ENCODE results near the gene CHD5. TPM values are rescaled to one million over a fixed set of nuclear protein-coding genes. Genes with fewer than 3 reads are reported as not detected.
A peak's percentile ranks its signal among the peaks of the same experiment; 100 is the strongest.

Gene CHD5
- total RNA-seq, 1 experiment from 2014 or later, result 1.6 TPM

- no CpG with 5 or more reads among the region's 10 CpGs for WGBS (ENCODE audit: extremely low coverage, insufficient read length, low lambda C conversion rate)
- Histone ChIP-seq H3K79me1 (ENCODE audit: insufficient read depth, low read depth, low read length, poor library complexity, severe bottlenecking) (no peaks in the 10 kb centered on the region), H4K5ac (ENCODE audit: insufficient read length, low read depth, low read length) (no peak overlapping the region), H3K79me2 (ENCODE audit: insufficient read depth, low read length) (no peaks in the 10 kb centered on the region), H3K9ac (ENCODE audit: extremely low read depth, insufficient read length, low read length) (no peak overlapping the region), H3K27ac (ENCODE audit: insufficient read length, low read depth, low read length) (no peak overlapping the region), H2BK15ac (ENCODE audit: low read depth, low read length) (no peak overlapping the region), H3T11ph (ENCODE audit: low read length) (no peak overlapping the region), H3K14ac (ENCODE audit: insufficient read depth, low read length) (no peak overlapping the region; the same call in 1 of the 2 replicates), H4K91ac (ENCODE audit: insufficient read length, low read depth, low read length) (no peak overlapping the region), H2BK120ac (ENCODE audit: low read depth, low read length, poor library complexity, severe bottlenecking) (no peak overlapping the region), H3K56ac (ENCODE audit: insufficient read length, low read depth, low read length) (no peak overlapping the region), H3K18ac (ENCODE audit: insufficient read length, low read depth, low read length) (no peak overlapping the region), H3K4me1 (ENCODE audit: insufficient read depth, low read length) (no peaks in the 10 kb centered on the region), H3K9me3 (ENCODE audit: control insufficient read depth, low read depth, low read length) (no peaks in the 10 kb centered on the region), H4K8ac (replicated peaks; ENCODE audit: insufficient read length, low read depth, low read length) (no peak overlapping the region), H4K20me1 (ENCODE audit: control insufficient read depth, insufficient read depth, insufficient read length) (no peaks in the 10 kb centered on the region), H2BK5ac (ENCODE audit: insufficient read length, low read length) (no peak overlapping the region), H3K4me2 (ENCODE audit: insufficient read depth, insufficient read length, low read length) (no peak overlapping the region), H3K4ac (ENCODE audit: low read depth, low read length) (no peak overlapping the region), H3K23ac (ENCODE audit: insufficient read length, low read depth, low read length) (no peak overlapping the region), H2BK20ac (ENCODE audit: low read depth, low read length, poor library complexity, severe bottlenecking) (no peak overlapping the region), H2BK12ac (ENCODE audit: insufficient read length, low read depth, low read length) (no peak overlapping the region), H2AK5ac (ENCODE audit: insufficient read length, low read length) (no peak overlapping the region), H3K23me2 (ENCODE audit: insufficient read length, low read depth, low read length, poor library complexity, severe bottlenecking) (no peaks in the 10 kb centered on the region), H2AFZ (ENCODE audit: low read length) (no peak overlapping the region), H3K27me3 (ENCODE audit: insufficient read depth, low read length) (no peaks in the 10 kb centered on the region)
- peaks cover 2 to 16% of the 10 kb centered on the region in 2 experiments for H3K4me1 Mint-ChIP-seq
- no peaks in the 10 kb centered on the region for H3K9me3 Mint-ChIP-seq
- TF ChIP-seq, protein P1, sequence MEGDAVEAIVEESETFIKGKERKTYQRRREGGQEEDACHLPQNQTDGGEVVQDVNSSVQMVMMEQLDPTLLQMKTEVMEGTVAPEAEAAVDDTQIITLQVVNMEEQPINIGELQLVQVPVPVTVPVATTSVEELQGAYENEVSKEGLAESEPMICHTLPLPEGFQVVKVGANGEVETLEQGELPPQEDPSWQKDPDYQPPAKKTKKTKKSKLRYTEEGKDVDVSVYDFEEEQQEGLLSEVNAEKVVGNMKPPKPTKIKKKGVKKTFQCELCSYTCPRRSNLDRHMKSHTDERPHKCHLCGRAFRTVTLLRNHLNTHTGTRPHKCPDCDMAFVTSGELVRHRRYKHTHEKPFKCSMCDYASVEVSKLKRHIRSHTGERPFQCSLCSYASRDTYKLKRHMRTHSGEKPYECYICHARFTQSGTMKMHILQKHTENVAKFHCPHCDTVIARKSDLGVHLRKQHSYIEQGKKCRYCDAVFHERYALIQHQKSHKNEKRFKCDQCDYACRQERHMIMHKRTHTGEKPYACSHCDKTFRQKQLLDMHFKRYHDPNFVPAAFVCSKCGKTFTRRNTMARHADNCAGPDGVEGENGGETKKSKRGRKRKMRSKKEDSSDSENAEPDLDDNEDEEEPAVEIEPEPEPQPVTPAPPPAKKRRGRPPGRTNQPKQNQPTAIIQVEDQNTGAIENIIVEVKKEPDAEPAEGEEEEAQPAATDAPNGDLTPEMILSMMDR (conservative IDR thresholded peaks at IDR 0.05), result no peak
- H3K4me3 Mint-ChIP-seq, result no peak overlapping the region
- H3K36me3 Mint-ChIP-seq (ENCODE audit: insufficient read depth in 1 of 3, low read depth in 3 of 3), result no peaks in the 10 kb centered on the region
- peaks cover 7% of the 10 kb centered on the region for H3K27me3 Mint-ChIP-seq (ENCODE audit: low read depth)
- H3K27ac Mint-ChIP-seq, result peak overlapping the region in 1 of 3 experiments; percentile 79; a peak in 1 of 7 replicates
- DNase-seq, result no peak
Measured at GRCh38 chr1:6166221-6166620, 13.9 kb downstream of the CHD5 start.
